ENCODE results near the gene PRR33. TPM values are rescaled to one million over a fixed set of nuclear protein-coding genes. Genes with fewer than 3 reads are reported as not detected.

PRR33 gene
- total and polyA plus RNA-seq, 10 of the 15 experiments (the other 5 are each of a cell fraction or from before 2014, with no cell fraction given) = 0.02 to 1.0 (median 0.38) TPM; not detected in 6

- TF ChIP-seq PKNOX1 (IDR thresholded peaks at IDR 0.05) (no peak), CREB1 (IDR thresholded peaks at IDR 0.05; ENCODE audit: low read depth) (no peak), RCOR1 (conservative IDR thresholded peaks at IDR 0.05; ENCODE audit: low read depth, low read length) (no peak), NBN (IDR thresholded peaks at IDR 0.05) (no peak)
Measured at GRCh38 chr11:1899686-1900085, 8.0 kb upstream of the PRR33 start (continued).

GRCh38 chr11:1899090-1899489 is 7.4 kb upstream of the PRR33 start:
- no peak overlapping the region for H3K4me2 ChIP-seq (ENCODE audit: control insufficient read depth, insufficient read depth)
- no peak for ATAC-seq
- BruUV-seq (replicated peaks) = no TSS peak
- no peaks in the 10 kb centered on the region for H3K4me1 ChIP-seq (ENCODE audit: control insufficient read depth, insufficient read depth, low read length)
- H3K79me2 ChIP-seq (ENCODE audit: control insufficient read depth, insufficient read depth, low read length) = no peaks in the 10 kb centered on the region
- ChIA-PET POLR2A (interaction anchor here (0.6 kb wide), 1 partner anchor 96 kb away, joined by 3 read pairs; no protein-coding TSS in a partner anchor), SMC1A (ENCODE audit: uncharacterized antibody, unreplicated experiment) (no interaction called here), CTCF (interaction anchor here (1.2 to 1.8 kb wide), 4 partner anchors 17 to 252 kb away, joined by 3 to 4 read pairs (median 4); partner anchors contain the start of gene LSP1), RAD21 (ENCODE audit: unreplicated experiment) (interaction anchor here (2.1 kb wide), 1 partner anchor 17 kb away, joined by 7 read pairs; no protein-coding TSS in a partner anchor)
- 46% methylated on average over 4 of the region's 4 CpGs for WGBS (ENCODE audit: insufficient coverage, insufficient replicate concordance, low lambda C conversion rate, missing lambda C conversion rate)
- H4K20me1 ChIP-seq (ENCODE audit: control insufficient read depth, insufficient read depth) = no peaks in the 10 kb centered on the region
- H3K36me3 ChIP-seq (ENCODE audit: control insufficient read depth in 2 of 2, insufficient read depth in 2 of 2, low read length in 1 of 2) = no peaks in the 10 kb centered on the region
- in situ Hi-C loops (cut with MboI) (no loop called here), intact Hi-C loops (cut with micrococcal nuclease; ENCODE audit: unreplicated experiment) (no loop called here)
- no peak for DNase-seq (ENCODE audit: low read depth, low spot score)
- TF ChIP-seq IRF5 (IDR thresholded peaks at IDR 0.05; ENCODE audit: borderline replicate concordance) (no peak), SUZ12 (IDR thresholded peaks at IDR 0.05; ENCODE audit: unreplicated experiment) (no peak), RUNX3 (IDR thresholded peaks at IDR 0.05; ENCODE audit: low read length) (no peak)
- no peak overlapping the region for H3K27ac ChIP-seq (ENCODE audit: control insufficient read depth, insufficient read depth)
- no peaks in the 10 kb centered on the region for H3K9me3 ChIP-seq (replicated peaks; ENCODE audit: control insufficient read depth, insufficient read depth, low read length)
- FAIRE-seq = no peak
- H2AFZ ChIP-seq (ENCODE audit: control insufficient read depth, low read depth, low read length) = no peak overlapping the region
- no peak overlapping the region for H3K9ac ChIP-seq (ENCODE audit: control insufficient read depth, insufficient read depth, low read length)
- H3K27me3 ChIP-seq (replicated peaks in 1 of 2; ENCODE audit: control insufficient read depth in 2 of 2, insufficient read depth in 2 of 2, low read length in 1 of 2) = no peaks in the 10 kb centered on the region; a peak in 1 of 4 replicates
- H3K4me3 ChIP-seq = no peak overlapping the region
